Peyer's patch (tissue), 4 donors: ENCODE measurements around the gene TMEM171. TPM values are rescaled to one million over a fixed set of nuclear protein-coding genes. Genes with fewer than 3 reads are reported as not detected.

Source experiments
- DNase-seq, 3 donors: peaks; one replicate each; pipeline ENCODE4 v3.0.0-alpha.2; 2017 to 2019
- H3K27ac ChIP-seq, 4 donors: fragments of 200-600 bp; sonication (generic); one replicate each; pipeline ENCODE4 v1.5.1; 2016 to 2019
- H3K27me3 ChIP-seq, 2 donors: fragments of 200-600 bp; sonication (generic); one replicate each; pipeline ENCODE4 v1.5.1; 2019
- H3K36me3 ChIP-seq, 3 donors: fragments of 200-600 bp; sonication (generic); one replicate each; pipeline ENCODE4 v1.5.1; 2016 to 2019
- H3K4me1 ChIP-seq, 4 donors: fragments of 200-600 bp; sonication (generic); one replicate each; pipeline ENCODE4 v1.5.1; 2016 to 2019
- H3K4me3 ChIP-seq, 4 donors: fragments of 200-600 bp; sonication (generic); 1 replicate in 3 of 4; 2 replicates in 1 of 4; pipeline ENCODE4 v1.5.1; 2016 to 2019; ENCODE audit warnings: mild to moderate bottlenecking in 1 of 4
- H3K9me3 ChIP-seq, 4 donors: fragments of 200-600 bp; sonication (generic); one replicate each; pipeline ENCODE4 v1.5.1; 2016 to 2019; ENCODE audit warnings: mild to moderate bottlenecking in 1 of 4
- POLR2A ChIP-seq, 2 donors: fragments of 450-650 bp; IDR thresholded peaks; one replicate each; pipeline ENCODE4 v1.5.1; 2017; ENCODE audit warnings: antibody characterized with exemption in 2 of 2, mild to moderate bottlenecking in 2 of 2, moderate library complexity in 2 of 2
- total RNA-seq, 4 donors: library from RNA; depleted of rRNA; stranded (reverse); fragments of >200 nt; gene quantifications; one replicate each; pipeline ENCODE4 v1.1.0, GENCODE V29; 2016
- TF ChIP-seq, protein P1 (sequence below), 6 experiments: fragments of 450-650 bp in 4 of 6; fragments of 200-600 bp in 2 of 6; sonication (generic) in 1 of 6; IDR thresholded peaks; one replicate each; pipeline ENCODE4 v1.5.1; 2017 to 2019; ENCODE audit warnings: antibody characterized with exemption in 6 of 6, mild to moderate bottlenecking in 3 of 6, moderate library complexity in 1 of 6

Gene TMEM171
- total RNA-seq, 4 donors from 2014 or later, result 5.8 to 114 (median 77.3) TPM

DNA sequence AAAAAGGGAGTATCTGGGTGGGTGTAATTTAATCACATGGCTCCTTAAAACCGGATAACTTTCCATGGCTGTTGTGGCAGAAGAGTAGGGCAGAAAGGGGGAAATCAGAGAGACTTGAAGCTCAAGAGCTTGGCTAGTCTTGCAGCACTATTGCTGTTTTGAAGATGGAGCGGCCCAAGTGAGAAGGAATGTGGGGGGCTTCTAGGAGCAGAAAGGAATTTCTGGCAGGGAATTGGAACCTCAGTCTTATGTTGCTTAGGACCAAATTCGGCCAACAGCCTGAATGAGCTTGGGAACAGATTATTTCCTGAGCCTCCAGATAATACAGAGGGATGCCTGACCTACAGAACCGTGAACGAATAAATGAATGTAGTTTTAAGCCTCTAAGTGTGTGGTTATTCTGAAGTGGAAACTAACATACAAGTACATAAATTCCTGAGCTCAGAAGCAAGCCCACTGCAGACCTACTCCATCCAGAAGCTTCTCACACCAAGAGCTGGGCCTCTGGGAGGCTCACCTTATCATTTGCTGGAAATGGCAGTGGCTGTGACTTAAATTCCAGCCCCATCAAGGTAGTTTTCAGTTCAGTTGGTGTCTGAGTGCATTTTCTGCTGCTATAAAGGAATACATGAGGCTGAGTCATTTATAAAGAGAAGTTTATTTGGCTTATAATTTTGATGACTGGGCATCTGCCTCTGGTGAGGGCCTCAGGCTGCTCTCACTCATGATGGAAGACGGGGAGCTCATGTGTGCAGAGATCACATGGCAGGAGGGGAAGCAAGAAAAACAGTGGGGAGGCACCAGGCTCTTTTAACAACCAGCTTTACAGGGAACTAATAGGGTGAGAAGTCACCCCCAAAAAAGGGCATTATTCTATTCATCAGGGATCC lies 37.3 kb downstream of the TMEM171 start:
- Histone ChIP-seq H3K27me3 (no peaks in the 10 kb centered on the region), H3K27ac (no peak overlapping the region), H3K4me1 (no peaks in the 10 kb centered on the region), H3K9me3 (no peaks in the 10 kb centered on the region), H3K36me3 (no peaks in the 10 kb centered on the region), H3K4me3 (no peak overlapping the region)
- no peak for DNase-seq
- TF ChIP-seq POLR2A (IDR thresholded peaks at IDR 0.05), result no peak
- TF ChIP-seq, protein P1, sequence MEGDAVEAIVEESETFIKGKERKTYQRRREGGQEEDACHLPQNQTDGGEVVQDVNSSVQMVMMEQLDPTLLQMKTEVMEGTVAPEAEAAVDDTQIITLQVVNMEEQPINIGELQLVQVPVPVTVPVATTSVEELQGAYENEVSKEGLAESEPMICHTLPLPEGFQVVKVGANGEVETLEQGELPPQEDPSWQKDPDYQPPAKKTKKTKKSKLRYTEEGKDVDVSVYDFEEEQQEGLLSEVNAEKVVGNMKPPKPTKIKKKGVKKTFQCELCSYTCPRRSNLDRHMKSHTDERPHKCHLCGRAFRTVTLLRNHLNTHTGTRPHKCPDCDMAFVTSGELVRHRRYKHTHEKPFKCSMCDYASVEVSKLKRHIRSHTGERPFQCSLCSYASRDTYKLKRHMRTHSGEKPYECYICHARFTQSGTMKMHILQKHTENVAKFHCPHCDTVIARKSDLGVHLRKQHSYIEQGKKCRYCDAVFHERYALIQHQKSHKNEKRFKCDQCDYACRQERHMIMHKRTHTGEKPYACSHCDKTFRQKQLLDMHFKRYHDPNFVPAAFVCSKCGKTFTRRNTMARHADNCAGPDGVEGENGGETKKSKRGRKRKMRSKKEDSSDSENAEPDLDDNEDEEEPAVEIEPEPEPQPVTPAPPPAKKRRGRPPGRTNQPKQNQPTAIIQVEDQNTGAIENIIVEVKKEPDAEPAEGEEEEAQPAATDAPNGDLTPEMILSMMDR (IDR thresholded peaks at IDR 0.05), result no peak

DNA sequence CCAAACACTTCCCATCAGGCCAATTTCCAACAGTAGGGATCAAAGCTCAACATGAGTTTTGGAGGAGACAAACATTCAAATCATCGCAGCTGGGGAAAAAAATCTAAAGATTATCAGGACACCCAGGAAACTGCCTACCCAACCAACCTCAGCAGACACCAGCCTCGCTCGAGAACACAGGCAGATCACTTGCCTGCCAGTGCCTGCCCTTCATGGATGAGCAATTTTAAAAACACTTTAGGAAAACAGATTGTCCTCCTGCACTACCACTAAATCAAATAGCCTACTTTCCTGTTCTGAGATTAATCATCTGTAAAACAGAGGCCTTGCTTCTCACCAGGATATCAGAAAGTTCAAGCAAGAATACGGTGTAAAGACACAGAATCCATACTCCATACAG lies 37.9 kb downstream of the TMEM171 start:
- Histone ChIP-seq H3K4me3 (no peak overlapping the region), H3K27ac (no peak overlapping the region), H3K27me3 (no peaks in the 10 kb centered on the region), H3K36me3 (no peaks in the 10 kb centered on the region), H3K9me3 (no peaks in the 10 kb centered on the region), H3K4me1 (no peaks in the 10 kb centered on the region)
- DNase-seq, result no peak
- no peak for TF ChIP-seq POLR2A (IDR thresholded peaks at IDR 0.05)
- TF ChIP-seq, protein P1 (IDR thresholded peaks at IDR 0.05), result no peak

DNA sequence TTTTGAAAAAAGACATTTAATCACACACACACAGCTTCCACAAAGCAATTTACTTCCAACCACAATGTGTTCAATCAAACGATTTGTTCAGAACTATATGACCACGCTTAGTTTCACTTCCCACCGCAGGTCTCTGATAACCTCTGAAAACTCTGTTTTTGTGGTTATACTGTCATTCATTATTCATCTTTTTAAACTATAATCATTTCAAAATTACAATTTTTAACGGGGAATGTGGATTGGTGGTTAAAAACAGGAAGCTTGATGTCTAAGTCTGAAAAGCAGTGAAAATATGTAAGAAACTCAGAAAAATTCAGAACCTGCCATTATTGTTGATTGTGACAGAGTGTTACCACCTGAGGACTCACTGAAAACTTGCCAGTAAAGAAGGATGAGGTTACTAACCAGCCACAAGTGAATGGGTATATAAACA lies 39.9 kb downstream of the TMEM171 start:
- Histone ChIP-seq H3K36me3 (no peaks in the 10 kb centered on the region), H3K27ac (no peak overlapping the region), H3K9me3 (no peaks in the 10 kb centered on the region), H3K4me3 (no peak overlapping the region), H3K27me3 (no peaks in the 10 kb centered on the region), H3K4me1 (no peaks in the 10 kb centered on the region)
- TF ChIP-seq POLR2A (IDR thresholded peaks at IDR 0.05), result no peak
- TF ChIP-seq, protein P1 (IDR thresholded peaks at IDR 0.05), result no peak
- DNase-seq, result no peak

GRCh38 chr5:73170522-73170921 lies 50.1 kb downstream of the TMEM171 start:
- Histone ChIP-seq H3K27ac (no peak overlapping the region), H3K4me3 (no peak overlapping the region), H3K27me3 (no peaks in the 10 kb centered on the region), H3K36me3 (no peaks in the 10 kb centered on the region), H3K9me3 (no peaks in the 10 kb centered on the region), H3K4me1 (no peaks in the 10 kb centered on the region)
- TF ChIP-seq, protein P1 (IDR thresholded peaks at IDR 0.05), result peak in 4 of 6 experiments; percentile 28 to 76 (median 72)
- TF ChIP-seq POLR2A (IDR thresholded peaks at IDR 0.05), result no peak
- DNase-seq, result peak in 1 of 3 donors; percentile 67

- DNase-seq, result no peak
- Histone ChIP-seq H3K27me3 (no peaks in the 10 kb centered on the region), H3K36me3 (no peaks in the 10 kb centered on the region), H3K9me3 (no peaks in the 10 kb centered on the region), H3K27ac (no peak overlapping the region), H3K4me1 (no peaks in the 10 kb centered on the region), H3K4me3 (no peak overlapping the region)
- TF ChIP-seq, protein P1 (IDR thresholded peaks at IDR 0.05), result no peak
- TF ChIP-seq POLR2A (IDR thresholded peaks at IDR 0.05), result no peak
Measured at GRCh38 chr5:73171495-73171894, 51.1 kb downstream of the TMEM171 start.
